WTC11 (cell line): ENCODE measurements around the gene GAPDHS. TPM values are rescaled to one million over a fixed set of nuclear protein-coding genes. Genes with fewer than 3 reads are reported as not detected.

Experiments
- ATAC-seq: fragments of 200-7000 bp; cut with Tn5 transposase; 2 replicates; pipeline ENCODE4 v1.10.0; 2021; ENCODE audit warnings: mild to moderate bottlenecking, moderate library complexity
- CTCF ChIA-PET: fragments of 300-600 bp; sonication (Branson Sonifier 250); formaldehyde crosslinking; loops from one replicate; lab custom pipeline; 2021; ENCODE audit warnings: antibody characterized with exemption; lab: Charles Lee
- POLR2A ChIA-PET: fragments of 350-600 bp; sonication (Branson Sonifier 250); formaldehyde crosslinking; loops from one replicate; lab custom pipeline; 2021; ENCODE audit warnings: antibody characterized with exemption; lab: Charles Lee
- DNase-seq: peaks from one replicate; pipeline ENCODE4 v3.0.0; 2021; ENCODE audit warnings: low spot score
- H3K27ac Mint-ChIP-seq: 2 replicates; pipeline ENCODE4 v1.8.0; 2021; ENCODE audit warnings: mixed read lengths
- H3K27me3 Mint-ChIP-seq: 2 replicates; pipeline ENCODE4 v1.8.0; 2021; ENCODE audit warnings: low read depth, mild to moderate bottlenecking, moderate library complexity, mixed read lengths
- H3K36me3 Mint-ChIP-seq: 2 replicates; pipeline ENCODE4 v1.8.0; 2021; ENCODE audit warnings: mixed read lengths
- H3K4me1 Mint-ChIP-seq: 2 replicates; pipeline ENCODE4 v1.8.0; 2022; ENCODE audit warnings: mixed read lengths
- H3K4me3 Mint-ChIP-seq: 2 replicates; pipeline ENCODE4 v1.8.0; 2021; ENCODE audit warnings: mild to moderate bottlenecking, moderate library complexity, mixed read lengths
- H3K9me3 Mint-ChIP-seq: 2 replicates; pipeline ENCODE4 v1.8.0; 2021; ENCODE audit warnings: mixed read lengths
- ATF1 ChIP-seq: sonication (generic); formaldehyde crosslinking; IDR thresholded peaks from 2 replicates; pipeline ENCODE4 v1.8.1; 2023; ENCODE audit warnings: mild to moderate bottlenecking, moderate library complexity, missing genetic modification reagents
- ESRRA ChIP-seq: sonication (generic); formaldehyde crosslinking; IDR thresholded peaks from 2 replicates; pipeline ENCODE4 v1.8.1; 2022; ENCODE audit warnings: mild to moderate bottlenecking, missing genetic modification reagents, borderline replicate concordance
- FOXP1 ChIP-seq: sonication (generic); formaldehyde crosslinking; IDR thresholded peaks from 2 replicates; pipeline ENCODE4 v1.8.0; 2022; ENCODE audit warnings: missing genetic modification reagents, mild to moderate bottlenecking, moderate library complexity, borderline replicate concordance
- GRHL2 ChIP-seq: fragments of 250-450 bp; sonication (Bioruptor Pico); IDR thresholded peaks from 2 replicates; pipeline ENCODE4 v1.8.0; 2022; ENCODE audit warnings: mild to moderate bottlenecking, moderate library complexity; ENCODE audit not compliant: insufficient replicate concordance, severe bottlenecking
- HMGXB4 ChIP-seq: sonication (generic); formaldehyde crosslinking; IDR thresholded peaks from 2 replicates; pipeline ENCODE4 v1.8.1; 2023; ENCODE audit warnings: mild to moderate bottlenecking, moderate library complexity, missing genetic modification reagents
- MLX ChIP-seq: sonication (generic); formaldehyde crosslinking; IDR thresholded peaks from 2 replicates; pipeline ENCODE4 v1.8.1; 2023; ENCODE audit warnings: mild to moderate bottlenecking, missing genetic modification reagents, moderate library complexity
- NFYB ChIP-seq: sonication (generic); formaldehyde crosslinking; conservative IDR thresholded peaks from 2 replicates; pipeline ENCODE4 v1.8.0; 2022; ENCODE audit warnings: low read depth, missing genetic modification reagents
- NR1H2 ChIP-seq: sonication (generic); formaldehyde crosslinking; IDR thresholded peaks from 2 replicates; pipeline ENCODE4 v1.9.0; 2021; ENCODE audit warnings: mild to moderate bottlenecking, moderate library complexity, missing genetic modification reagents
- SP1 ChIP-seq: sonication (generic); formaldehyde crosslinking; conservative IDR thresholded peaks from 2 replicates; pipeline ENCODE4 v1.8.1; 2022; ENCODE audit warnings: missing genetic modification reagents
- TEAD1 ChIP-seq: sonication (generic); formaldehyde crosslinking; IDR thresholded peaks from 2 replicates; pipeline ENCODE4 v1.8.0; 2022; ENCODE audit warnings: mild to moderate bottlenecking, missing genetic modification reagents
- TEAD4 ChIP-seq: sonication (generic); formaldehyde crosslinking; IDR thresholded peaks from 2 replicates; pipeline ENCODE4 v1.8.0; 2022; ENCODE audit warnings: mild to moderate bottlenecking, missing genetic modification reagents
- USF2 ChIP-seq: sonication (generic); formaldehyde crosslinking; IDR thresholded peaks from 2 replicates; pipeline ENCODE4 v1.8.1; 2023; ENCODE audit warnings: mild to moderate bottlenecking, missing genetic modification reagents, moderate library complexity
- ZNF121 ChIP-seq: sonication (generic); formaldehyde crosslinking; IDR thresholded peaks from 2 replicates; pipeline ENCODE4 v1.8.0; 2023; ENCODE audit warnings: missing genetic modification reagents
- ZNF263 ChIP-seq: sonication (generic); formaldehyde crosslinking; IDR thresholded peaks from 2 replicates; pipeline ENCODE4 v1.8.1; 2022; ENCODE audit warnings: low read depth, mild to moderate bottlenecking, moderate library complexity, missing genetic modification reagents
- ZNF512 ChIP-seq: sonication (generic); formaldehyde crosslinking; IDR thresholded peaks from 2 replicates; pipeline ENCODE4 v1.8.1; 2022; ENCODE audit warnings: missing genetic modification reagents, borderline replicate concordance
- total RNA-seq: library from RNA; stranded (reverse); gene quantifications from 3 replicates; pipeline ENCODE4 v1.2.3, GENCODE V29; 2021
- TF ChIP-seq, protein P1 (sequence below): sonication (generic); formaldehyde crosslinking; IDR thresholded peaks from 2 replicates; pipeline ENCODE4 v1.8.0; 2022; ENCODE audit warnings: mild to moderate bottlenecking, missing genetic modification reagents
- TF ChIP-seq, protein P2 (sequence below): sonication (generic); formaldehyde crosslinking; IDR thresholded peaks from 2 replicates; pipeline ENCODE4 v1.8.0; 2022; ENCODE audit warnings: mild to moderate bottlenecking, missing genetic modification reagents
- TF ChIP-seq, protein P3 (sequence below): sonication (generic); formaldehyde crosslinking; IDR thresholded peaks from 2 replicates; pipeline ENCODE4 v1.8.1; 2023; ENCODE audit warnings: mild to moderate bottlenecking, missing genetic modification reagents, borderline replicate concordance
- TF ChIP-seq, protein P4 (sequence below): fragments of 250-450 bp; sonication (Bioruptor Pico); IDR thresholded peaks from 2 replicates; pipeline ENCODE4 v1.8.0; 2021; ENCODE audit warnings: mild to moderate bottlenecking
- TF ChIP-seq, protein P5 (sequence below): sonication (generic); formaldehyde crosslinking; IDR thresholded peaks from 2 replicates; pipeline ENCODE4 v1.8.0; 2023; ENCODE audit warnings: missing genetic modification reagents

GAPDHS gene
- total RNA-seq, 1 experiment from 2014 or later: 0.20 TPM

GRCh38 chr19:35540356-35540927 is 7.2 kb downstream of the GAPDHS start:
- no peaks in the 10 kb centered on the region; the same call in 1 of the 2 replicates for H3K27me3 Mint-ChIP-seq
- H3K4me1 Mint-ChIP-seq: peaks cover 18% of the 10 kb centered on the region
- no peak for TF ChIP-seq ATF1 (CRISPR knock-in tag)
- TF ChIP-seq, protein P1, sequence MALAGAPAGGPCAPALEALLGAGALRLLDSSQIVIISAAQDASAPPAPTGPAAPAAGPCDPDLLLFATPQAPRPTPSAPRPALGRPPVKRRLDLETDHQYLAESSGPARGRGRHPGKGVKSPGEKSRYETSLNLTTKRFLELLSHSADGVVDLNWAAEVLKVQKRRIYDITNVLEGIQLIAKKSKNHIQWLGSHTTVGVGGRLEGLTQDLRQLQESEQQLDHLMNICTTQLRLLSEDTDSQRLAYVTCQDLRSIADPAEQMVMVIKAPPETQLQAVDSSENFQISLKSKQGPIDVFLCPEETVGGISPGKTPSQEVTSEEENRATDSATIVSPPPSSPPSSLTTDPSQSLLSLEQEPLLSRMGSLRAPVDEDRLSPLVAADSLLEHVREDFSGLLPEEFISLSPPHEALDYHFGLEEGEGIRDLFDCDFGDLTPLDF (CRISPR knock-in tag): no peak
- no peak for TF ChIP-seq NR1H2 (CRISPR knock-in tag)
- no peak for TF ChIP-seq SP1 (CRISPR knock-in tag)
- no peak for TF ChIP-seq TEAD1
- TF ChIP-seq ZNF263 (CRISPR knock-in tag): no peak
- no peak for TF ChIP-seq TEAD4
- TF ChIP-seq ESRRA (CRISPR knock-in tag): no peak
- no peak for TF ChIP-seq HMGXB4 (CRISPR knock-in tag)
- no peak for TF ChIP-seq MLX (CRISPR knock-in tag)
- TF ChIP-seq, protein P2, sequence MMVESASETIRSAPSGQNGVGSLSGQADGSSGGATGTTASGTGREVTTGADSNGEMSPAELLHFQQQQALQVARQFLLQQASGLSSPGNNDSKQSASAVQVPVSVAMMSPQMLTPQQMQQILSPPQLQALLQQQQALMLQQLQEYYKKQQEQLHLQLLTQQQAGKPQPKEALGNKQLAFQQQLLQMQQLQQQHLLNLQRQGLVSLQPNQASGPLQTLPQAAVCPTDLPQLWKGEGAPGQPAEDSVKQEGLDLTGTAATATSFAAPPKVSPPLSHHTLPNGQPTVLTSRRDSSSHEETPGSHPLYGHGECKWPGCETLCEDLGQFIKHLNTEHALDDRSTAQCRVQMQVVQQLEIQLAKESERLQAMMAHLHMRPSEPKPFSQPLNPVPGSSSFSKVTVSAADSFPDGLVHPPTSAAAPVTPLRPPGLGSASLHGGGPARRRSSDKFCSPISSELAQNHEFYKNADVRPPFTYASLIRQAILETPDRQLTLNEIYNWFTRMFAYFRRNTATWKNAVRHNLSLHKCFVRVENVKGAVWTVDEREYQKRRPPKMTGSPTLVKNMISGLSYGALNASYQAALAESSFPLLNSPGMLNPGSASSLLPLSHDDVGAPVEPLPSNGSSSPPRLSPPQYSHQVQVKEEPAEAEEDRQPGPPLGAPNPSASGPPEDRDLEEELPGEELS (CRISPR knock-in tag): no peak
- TF ChIP-seq USF2: no peak
- TF ChIP-seq, protein P3, sequence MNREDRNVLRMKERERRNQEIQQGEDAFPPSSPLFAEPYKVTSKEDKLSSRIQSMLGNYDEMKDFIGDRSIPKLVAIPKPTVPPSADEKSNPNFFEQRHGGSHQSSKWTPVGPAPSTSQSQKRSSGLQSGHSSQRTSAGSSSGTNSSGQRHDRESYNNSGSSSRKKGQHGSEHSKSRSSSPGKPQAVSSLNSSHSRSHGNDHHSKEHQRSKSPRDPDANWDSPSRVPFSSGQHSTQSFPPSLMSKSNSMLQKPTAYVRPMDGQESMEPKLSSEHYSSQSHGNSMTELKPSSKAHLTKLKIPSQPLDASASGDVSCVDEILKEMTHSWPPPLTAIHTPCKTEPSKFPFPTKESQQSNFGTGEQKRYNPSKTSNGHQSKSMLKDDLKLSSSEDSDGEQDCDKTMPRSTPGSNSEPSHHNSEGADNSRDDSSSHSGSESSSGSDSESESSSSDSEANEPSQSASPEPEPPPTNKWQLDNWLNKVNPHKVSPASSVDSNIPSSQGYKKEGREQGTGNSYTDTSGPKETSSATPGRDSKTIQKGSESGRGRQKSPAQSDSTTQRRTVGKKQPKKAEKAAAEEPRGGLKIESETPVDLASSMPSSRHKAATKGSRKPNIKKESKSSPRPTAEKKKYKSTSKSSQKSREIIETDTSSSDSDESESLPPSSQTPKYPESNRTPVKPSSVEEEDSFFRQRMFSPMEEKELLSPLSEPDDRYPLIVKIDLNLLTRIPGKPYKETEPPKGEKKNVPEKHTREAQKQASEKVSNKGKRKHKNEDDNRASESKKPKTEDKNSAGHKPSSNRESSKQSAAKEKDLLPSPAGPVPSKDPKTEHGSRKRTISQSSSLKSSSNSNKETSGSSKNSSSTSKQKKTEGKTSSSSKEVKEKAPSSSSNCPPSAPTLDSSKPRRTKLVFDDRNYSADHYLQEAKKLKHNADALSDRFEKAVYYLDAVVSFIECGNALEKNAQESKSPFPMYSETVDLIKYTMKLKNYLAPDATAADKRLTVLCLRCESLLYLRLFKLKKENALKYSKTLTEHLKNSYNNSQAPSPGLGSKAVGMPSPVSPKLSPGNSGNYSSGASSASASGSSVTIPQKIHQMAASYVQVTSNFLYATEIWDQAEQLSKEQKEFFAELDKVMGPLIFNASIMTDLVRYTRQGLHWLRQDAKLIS (CRISPR knock-in tag): no peak
- TF ChIP-seq FOXP1 (CRISPR knock-in tag): no peak
- no peak for TF ChIP-seq NFYB (CRISPR knock-in tag)
- no peak for TF ChIP-seq ZNF512 (CRISPR knock-in tag)
- no peak for TF ChIP-seq ZNF121 (CRISPR knock-in tag)
- TF ChIP-seq, protein P4, sequence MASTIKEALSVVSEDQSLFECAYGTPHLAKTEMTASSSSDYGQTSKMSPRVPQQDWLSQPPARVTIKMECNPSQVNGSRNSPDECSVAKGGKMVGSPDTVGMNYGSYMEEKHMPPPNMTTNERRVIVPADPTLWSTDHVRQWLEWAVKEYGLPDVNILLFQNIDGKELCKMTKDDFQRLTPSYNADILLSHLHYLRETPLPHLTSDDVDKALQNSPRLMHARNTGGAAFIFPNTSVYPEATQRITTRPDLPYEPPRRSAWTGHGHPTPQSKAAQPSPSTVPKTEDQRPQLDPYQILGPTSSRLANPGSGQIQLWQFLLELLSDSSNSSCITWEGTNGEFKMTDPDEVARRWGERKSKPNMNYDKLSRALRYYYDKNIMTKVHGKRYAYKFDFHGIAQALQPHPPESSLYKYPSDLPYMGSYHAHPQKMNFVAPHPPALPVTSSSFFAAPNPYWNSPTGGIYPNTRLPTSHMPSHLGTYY (CRISPR knock-in tag): no peak
- TF ChIP-seq, protein P5, sequence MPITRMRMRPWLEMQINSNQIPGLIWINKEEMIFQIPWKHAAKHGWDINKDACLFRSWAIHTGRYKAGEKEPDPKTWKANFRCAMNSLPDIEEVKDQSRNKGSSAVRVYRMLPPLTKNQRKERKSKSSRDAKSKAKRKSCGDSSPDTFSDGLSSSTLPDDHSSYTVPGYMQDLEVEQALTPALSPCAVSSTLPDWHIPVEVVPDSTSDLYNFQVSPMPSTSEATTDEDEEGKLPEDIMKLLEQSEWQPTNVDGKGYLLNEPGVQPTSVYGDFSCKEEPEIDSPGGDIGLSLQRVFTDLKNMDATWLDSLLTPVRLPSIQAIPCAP (CRISPR knock-in tag): no peak
- no peak for TF ChIP-seq GRHL2 (CRISPR knock-in tag)
- TF ChIP-seq, all 79 proteins: peak for 0
- POLR2A ChIA-PET: no interaction called here
- peaks cover 21% of the 10 kb centered on the region for H3K36me3 Mint-ChIP-seq
- H3K9me3 Mint-ChIP-seq: no peaks in the 10 kb centered on the region
- CTCF ChIA-PET: interaction anchor here (0.5 to 2.9 kb wide), 2 partner anchors 30 to 134 kb away, joined by 6 to 8 read pairs; no protein-coding TSS in a partner anchor
- ATAC-seq: no peak
- no peak overlapping the region; the same call in 1 of the 2 replicates for H3K4me3 Mint-ChIP-seq
- no peak overlapping the region for H3K27ac Mint-ChIP-seq
- DNase-seq: no peak
